Right renal pelvis (tissue), 4 donors: Measurements from ENCODE around the gene TBXA2R. TPM values are rescaled to one million over a fixed set of nuclear protein-coding genes. Genes with fewer than 3 reads are reported as not detected.

Source experiments
- DNase-seq, 4 donors: peaks; one replicate each; pipeline ENCODE4 v3.0.0-alpha.2; 2013; ENCODE audit warnings: low read depth in 4 of 4, low spot score in 3 of 4, missing footprints in 1 of 4
- polyA plus RNA-seq, 4 donors: library from polyadenylated mRNA; unstranded; fragments of 120-200 nt; gene quantifications; one replicate each; pipeline ENCODE4 v1.2.1, GENCODE V29; 2013; ENCODE audit not compliant: insufficient read length in 4 of 4

Gene TBXA2R
- polyA plus RNA-seq, 4 donors: 2.7 to 4.1 (median 3.1) TPM

DNA sequence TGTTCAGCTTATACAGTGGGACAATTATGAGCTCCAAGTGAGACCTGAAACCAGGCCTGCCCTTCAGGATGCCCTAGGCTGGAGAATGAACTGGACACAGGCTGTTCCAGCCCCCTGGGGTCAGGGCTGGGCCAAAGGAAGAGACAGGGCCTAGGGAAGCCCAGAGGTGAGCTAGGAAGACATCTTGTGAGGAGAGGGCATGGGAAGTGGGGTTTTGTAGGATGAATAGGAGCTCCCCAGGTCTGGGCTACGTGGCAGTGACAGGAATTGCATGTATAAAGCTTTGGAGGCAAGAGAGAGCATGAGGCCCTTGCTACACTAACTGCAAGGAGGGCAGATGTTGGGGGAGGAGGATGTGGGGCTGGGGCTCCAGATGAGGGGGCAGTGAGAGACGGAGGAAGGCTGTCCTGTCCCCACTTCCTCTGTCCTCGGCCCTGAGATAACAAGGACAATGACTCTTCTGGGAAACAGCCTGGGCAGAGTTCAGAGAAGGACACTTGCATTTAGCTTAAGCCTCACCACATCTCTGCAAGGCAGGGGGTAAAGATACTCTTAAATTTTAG, 1.5 kb upstream of the TBXA2R start:
- no peak for DNase-seq

DNA sequence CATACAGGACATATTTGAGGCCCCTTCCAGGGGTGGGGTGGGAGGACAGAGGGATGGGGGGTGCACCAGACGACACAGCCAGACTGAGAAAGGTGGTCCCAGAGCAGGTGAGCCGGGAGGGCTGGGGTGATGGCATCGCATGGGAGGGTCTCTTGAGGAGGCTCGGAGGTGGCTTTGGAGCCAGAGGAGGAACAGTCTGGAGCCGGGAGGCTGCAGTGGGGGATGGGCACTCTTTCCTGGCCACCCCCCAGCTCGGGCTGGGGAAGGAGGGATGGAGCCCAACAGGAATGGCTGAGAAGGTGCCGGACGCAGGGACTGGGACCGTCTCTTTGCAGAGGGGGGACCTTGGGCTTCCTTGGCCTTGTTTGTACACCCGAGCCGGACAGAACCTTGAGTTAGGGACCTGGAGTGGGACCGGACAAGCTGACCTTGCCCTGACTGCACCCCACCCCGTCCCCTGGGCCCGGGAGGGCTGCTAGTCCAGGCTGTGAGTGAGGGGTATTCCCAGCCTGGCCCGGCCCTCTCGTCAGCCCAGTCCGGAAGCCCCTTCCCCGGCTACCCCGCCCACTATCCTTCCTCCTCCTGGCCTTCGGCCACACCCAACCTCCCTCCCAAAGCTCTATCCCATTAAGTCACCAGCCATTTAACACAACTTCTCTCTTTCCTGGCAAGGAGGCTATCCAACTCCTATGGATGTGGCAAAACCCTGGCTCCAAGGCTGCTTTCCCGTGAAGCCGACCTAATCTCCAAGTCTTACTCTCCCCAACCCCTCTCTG, 816 bp upstream of the TBXA2R start:
- no peak for DNase-seq

DNA sequence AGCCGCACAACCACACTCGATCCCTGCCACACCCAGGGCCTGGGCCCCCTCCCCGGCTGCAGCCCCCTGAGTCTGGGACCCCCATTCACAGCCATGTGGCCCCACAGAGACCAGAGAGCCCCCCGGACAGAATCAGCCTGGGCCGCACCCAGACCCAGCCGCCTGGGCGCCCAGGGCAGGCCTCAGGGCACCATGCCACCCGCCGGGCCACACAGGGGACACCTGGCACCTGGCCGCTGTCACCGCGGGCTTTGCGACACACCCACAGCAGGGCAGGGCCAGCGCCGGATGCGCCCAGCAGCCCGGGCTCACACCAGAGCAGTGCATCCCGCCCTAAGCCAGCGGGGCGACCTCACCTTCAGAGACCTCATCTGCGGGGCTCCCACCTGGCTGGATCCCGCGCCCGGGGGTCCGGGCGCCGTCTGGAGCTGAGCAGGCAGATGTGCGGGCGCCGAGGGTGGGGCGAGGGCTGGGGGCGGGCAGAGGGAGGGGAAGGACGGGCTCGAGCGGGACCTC, 443 bp downstream of the TBXA2R start:
- no peak for DNase-seq

DNA sequence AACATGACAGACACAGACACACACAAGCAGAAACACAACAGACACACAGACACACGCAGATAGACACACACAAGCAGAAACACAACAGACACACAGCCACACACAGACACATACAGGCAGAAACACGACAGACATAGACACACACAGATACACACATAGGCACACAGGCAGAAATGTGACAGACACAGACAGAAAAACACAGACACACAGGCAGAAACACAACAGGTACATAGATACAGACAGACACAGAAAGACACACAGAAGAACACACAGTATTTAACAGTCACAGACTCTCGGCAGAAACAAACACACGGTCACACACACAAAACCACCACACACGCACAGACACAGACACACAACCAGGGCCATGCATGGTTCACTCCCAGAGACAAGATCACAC, 905 bp downstream of the TBXA2R start:
- DNase-seq: no peak

DNA sequence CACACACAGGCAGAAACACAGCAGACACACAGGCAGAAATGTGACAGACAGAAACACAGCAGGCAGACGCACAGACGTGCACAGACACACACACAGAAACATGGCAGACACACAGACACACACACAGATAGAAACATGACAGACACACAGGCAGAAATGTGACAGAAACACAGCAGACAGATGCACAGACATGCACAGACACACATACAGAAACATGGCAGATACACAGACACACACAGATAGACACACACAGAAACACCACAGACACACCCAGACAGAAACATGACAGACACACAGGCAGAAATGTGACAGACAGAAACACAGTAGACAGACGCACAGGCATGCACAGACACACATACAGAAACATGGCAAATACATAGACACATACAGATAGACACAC, 1.3 kb downstream of the TBXA2R start:
- DNase-seq: no peak

DNA sequence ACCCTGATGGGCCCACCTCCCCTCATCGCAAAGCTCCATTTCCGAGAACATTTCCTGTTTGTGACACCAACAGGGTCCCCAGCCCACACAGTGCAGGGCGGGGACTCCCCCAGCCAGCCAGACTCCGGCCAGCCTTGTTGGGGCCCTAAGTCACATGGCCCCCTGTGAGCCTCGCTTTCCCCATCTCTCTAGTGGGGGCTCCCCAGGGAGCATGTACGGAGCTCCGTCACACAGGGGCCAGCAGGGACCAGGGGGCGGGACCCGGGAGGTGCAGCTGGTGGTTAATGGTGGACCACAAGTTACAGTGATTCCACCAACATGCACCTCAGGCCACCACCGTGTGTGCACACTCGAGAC, 1.7 kb downstream of the TBXA2R start:
- no peak for DNase-seq

DNA sequence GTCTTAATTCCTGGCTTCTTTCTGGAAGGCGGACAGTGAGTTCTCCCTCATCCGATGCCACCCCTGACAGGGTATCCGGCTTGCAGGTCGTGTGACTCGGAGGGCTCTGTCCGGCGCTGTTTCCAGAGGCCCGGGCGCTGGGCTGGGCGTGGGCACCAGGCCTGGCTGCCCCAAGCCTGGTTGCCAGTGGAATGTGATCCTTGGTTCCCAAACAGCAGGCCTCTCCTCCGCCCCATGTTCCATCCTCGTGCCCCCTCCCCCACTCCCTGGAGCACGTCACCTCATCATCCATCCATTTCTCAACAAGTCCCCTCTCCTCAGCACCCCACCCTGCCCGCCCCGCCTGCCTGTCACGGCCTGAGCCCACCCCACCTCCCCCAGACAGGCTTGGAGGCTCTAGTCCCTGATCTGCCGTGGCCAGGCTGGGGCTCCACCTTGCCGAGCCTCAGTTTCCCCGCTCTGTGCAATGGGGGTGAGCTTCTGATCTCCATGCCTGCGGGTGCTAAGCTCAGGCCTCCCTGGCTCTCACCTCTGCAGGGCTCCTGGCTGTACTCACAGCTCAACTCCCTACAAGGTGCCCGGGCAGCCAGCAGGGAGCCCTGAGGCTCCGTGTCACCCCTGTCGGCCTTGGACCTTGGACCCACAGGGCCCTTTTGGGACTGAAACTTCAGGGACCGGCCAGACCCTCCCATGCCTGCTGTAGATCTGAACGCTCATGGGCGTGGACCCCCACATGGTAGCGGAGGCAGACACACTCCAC, 2.3 kb downstream of the TBXA2R start:
- DNase-seq: no peak

DNA sequence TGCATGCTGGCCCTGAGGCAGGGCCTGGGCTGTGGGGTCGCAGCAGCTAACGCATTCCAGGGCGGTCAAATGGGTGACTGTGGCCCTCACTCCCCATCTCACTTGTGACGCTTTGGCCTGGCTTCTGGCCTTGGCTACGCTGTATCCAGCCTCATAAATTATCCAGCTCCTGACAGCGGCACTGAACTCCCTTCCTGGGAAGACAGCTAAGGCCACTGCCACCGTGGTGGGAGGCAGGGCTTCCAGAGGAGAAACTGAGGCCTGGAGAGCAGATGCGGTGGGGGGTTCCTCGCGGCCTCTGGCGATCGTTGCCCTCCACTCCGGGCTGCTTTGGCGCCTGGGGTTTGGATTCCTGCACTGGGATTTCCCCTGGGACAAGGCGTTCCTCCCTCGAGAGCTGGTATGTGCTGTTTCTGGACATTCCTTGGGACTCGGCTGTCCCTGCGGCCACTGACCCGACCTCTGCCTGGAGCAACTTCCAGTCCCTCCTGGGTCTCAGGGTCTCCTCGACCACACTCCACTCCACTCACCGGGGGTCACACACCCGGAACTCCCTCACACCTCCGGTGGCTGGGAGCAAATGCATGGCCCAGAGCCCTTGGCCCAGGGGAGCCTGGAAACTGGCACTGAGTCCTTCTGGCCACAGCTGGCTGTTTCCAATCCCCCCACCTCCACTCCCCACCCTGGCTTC, 3.4 kb downstream of the TBXA2R start:
- no peak for DNase-seq

DNA sequence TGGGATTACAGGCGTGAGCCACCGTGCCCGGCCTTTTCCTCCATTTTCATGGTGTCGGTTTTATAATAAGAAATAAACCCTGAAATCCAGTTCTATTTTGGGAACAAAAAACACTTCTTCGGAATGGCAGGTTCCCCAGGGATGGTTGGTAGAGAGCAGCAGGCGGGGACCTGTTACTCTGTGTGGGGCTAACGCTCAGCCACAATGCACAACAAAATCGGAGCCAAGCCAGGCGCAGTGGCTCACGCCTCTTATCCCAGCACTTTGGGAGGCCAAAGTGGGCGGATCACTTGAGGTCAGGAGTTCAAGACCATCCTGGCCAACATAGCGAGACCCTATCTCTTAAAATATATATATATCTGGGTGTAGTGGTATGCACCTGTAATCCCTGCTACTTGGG, 5.7 kb downstream of the TBXA2R start:
- no peak for DNase-seq

DNA sequence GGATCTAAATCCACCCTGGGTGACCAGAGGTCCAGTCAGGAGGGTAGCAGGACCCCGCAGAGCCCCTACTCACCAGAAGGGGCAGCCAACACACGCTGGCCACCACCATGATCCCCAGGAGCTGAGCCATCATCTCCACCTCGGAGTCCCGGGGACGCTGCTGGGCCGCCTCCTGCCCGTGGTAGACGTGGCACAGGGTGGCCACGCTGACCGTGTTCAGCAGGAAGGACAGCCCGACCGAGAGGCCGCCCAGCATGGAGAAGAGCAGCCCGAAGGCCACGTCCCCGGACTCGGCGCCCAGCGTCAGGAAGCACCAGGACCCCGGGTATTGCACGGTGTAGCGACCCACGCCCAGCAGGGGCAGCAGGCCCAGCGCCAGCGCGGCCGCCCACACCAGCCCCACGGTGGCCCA, 6.9 kb downstream of the TBXA2R start:
- no peak for DNase-seq

DNA sequence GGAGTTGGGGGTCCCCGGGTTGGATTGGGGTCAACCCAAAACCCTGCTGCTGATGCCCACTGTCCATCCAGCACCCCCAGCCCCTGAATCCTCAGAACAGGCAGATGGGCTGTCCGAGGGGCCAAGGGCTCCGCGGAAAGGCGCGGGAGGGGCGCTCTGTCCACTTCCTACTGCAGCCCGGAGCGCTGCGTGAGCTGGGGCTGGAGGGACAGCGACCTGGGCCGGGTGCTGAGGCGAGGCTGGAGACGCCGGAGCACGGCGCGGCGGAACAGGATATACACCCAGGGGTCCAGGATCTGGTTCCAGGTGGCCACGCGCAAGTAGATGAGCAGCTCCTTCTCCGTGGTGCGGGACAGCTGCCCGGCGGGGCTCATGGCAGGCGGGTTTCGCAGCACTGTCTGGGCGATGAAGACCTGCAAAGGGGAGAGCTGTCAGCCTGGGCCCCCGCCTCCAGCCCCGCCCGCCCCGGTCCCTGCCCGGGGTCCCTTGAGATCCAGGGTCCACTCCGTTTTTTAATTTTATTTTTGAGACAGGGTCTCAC, 11.1 kb downstream of the TBXA2R start:
- DNase-seq: no peak

DNA sequence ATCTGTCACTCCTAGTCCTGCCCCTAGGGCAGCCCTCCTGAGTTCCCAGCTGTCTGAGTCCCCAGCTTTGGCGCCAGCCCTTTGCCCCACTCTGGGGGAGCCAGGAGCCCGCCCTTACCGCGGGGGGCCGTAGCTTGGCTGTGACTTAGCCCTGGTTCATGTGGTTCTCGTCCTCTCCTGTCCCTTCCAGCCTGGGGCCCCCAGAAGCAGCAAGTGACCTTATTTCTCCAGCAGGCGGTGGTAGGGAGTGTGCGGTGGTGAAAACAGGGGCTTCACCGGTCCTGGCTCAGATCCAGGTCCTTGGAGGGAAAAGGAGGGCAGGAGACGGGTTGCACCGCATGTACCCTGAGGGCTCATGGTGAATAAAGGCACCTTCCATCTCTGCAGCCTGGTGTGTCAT, 13.5 kb downstream of the TBXA2R start:
- no peak for DNase-seq

DNA sequence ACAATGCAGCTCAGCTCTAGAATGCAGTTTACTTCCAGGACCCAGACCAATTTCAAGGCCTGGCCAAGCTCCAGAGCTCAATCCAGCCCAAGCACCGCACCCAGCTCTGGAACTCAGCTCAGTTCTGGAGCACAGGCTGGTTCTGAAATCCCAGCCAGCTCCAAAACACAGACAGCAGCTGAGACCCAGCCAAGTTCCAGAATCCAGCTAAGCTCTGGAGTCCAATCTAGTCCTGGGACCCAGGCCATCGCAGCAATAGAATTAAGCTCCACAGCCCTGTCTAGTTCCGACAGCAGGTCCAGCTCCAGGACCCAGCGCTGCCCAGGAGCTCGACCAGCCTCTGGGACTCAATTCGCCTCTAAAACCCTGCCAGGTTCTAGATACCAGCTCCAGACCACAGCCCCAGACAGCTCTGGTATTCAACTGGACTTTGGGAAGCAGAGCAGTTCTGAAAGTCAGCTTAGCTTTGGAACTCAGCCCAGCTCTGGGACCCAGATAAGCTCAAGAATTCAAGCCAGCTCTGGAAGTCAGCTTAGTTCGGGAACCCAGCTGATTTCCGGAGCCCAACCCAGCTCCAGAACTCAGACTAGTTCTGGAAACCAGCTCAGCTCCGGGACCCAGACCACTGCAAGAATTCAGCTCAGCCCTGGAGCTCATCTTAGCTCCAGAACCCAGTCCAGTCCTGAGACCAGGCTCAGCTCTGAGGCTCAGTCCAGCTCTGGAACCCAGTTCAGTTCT, 14.6 kb downstream of the TBXA2R start:
- no peak for DNase-seq

DNA sequence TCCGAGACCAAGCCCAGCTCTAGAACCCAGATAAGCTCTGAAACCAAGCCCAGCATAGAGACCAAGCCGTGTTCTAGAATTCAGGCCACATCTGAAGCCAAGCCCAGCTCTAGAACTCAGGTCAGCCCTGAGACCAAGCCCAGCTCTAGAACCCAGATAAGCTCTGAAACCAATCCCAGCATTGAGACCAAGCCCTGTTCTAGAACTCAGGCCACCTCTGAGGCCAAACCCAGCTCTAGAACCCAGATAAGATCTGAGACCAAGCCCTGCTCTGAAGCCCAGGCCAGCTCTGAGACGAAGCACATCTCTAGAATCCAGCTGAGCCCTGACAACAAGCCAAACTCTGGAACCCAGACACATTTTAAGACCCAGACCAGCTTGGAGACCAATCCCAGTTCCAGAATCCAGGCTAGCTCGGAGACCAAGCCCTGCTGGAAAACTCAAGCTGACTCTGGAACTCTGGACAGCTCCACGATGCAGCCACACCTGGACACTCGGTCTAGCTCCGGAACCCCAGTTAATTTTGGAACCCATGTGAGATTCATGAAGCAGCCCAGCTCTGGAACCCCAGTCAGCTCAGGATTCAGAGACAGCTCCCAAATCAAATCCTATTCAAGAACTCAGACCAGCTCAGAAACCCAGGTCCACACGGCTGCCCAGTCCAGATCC, 15.6 kb downstream of the TBXA2R start:
- DNase-seq: no peak

DNA sequence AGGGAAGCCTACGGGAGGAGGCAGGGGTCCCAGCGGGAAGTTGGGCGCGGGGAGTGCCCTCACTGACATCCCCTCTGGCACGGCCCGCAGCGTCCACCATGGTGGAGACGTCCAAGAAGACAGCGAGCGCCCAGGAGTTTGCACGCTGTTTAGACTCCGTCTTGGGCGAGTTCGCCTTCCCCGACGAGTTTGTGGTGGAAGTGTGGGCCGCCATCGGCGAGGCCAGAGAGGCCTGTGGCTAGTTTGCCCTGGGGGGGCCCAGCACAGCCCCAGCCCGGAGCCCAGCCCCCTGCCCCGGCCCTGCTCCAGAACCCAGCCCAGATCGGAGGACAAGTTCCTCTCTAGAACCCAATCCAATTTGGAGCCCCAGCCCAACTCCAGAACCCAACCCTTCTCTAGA, 16.7 kb downstream of the TBXA2R start:
- DNase-seq: no peak

DNA sequence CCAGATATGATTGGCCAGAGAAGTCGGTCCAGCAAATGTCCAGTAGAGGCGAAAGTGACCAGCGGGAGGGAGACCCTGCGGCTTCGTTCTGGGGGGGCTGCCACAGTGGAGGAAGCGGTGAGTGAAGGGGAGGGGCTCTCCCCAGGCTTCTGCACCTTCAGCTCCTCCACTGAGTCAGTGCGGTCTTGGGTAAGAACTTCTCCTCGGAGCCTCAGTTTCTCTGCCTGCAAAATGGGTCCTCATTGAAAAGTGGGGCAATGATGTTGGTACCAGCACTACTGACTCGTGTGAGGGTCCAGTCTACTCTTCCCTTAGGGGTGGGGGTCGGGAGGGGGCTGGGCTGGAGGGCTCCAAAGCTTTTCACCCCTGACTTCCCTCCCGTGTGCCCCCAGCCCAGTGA, 17.2 kb downstream of the TBXA2R start:
- DNase-seq: no peak

DNA sequence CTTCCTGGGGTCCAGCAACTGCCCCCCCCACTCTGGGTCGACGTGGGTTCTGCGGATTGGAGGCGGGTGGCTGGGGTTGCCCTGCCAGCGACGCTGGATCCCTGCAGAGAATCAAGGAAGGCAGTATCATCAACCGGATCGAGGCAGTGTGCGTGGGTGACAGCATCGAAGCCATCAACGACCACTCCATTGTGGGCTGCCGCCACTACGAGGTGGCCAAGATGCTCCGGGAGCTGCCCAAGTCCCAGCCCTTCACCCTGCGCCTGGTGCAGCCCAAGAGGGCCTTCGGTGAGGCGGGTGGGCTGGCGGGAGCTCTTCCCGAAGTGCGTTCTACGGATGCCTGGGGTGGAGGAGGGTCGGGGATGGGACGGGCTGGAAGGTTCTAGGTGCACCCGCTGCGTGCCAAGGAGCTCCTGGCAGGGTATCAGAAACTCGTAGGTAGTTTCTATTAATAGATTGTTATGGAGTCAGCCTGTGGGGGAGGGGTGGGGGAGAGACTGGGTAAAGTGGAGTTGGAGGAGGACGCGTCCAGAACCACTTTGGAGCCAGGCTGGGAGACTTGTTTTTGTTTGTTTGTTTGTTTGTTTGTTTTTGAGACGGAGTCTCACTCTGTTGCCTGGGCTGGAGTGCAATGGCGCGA, 19.8 kb downstream of the TBXA2R start:
- DNase-seq: no peak

DNA sequence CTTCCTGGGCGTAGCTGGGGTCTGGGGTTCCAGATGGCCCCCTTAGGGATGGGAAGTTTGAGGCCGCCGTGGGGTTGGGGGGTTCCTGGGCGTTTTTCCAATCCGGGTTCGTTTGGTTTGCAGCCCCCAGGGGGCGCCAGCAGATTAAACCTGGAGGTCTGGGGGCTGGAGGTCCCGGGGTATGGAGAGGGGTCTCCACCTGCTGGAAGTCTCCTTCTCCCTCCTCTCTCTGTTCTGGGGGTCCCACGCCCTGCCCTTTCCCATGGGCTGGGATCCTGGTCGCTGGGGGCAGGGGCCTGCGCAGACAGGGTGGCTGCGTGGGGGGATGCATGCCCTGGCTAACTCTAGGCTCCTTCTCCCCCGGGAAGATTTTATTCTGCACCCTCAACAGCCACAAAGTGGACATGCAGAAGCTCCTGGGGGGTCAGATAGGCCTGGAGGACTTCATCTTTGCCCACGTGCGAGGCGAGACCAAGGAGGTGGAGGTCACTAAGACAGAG, 20.5 kb downstream of the TBXA2R start:
- no peak for DNase-seq
